ENCODE data around the gene AARS2. TPM values are rescaled to one million over a fixed set of nuclear protein-coding genes. Genes with fewer than 3 reads are reported as not detected.

Gene AARS2
- total and polyA plus RNA-seq, 9 of the 15 experiments (the other 6 are each of a cell fraction or from before 2014, with no cell fraction given) = 0.97 to 34.0 (median 18.3) TPM

- TF ChIP-seq E2F4 (CRISPR knock-in tag; IDR thresholded peaks at IDR 0.05; ENCODE audit: low read depth) (no peak), ZNF277 (CRISPR knock-in tag; IDR thresholded peaks at IDR 0.05; ENCODE audit: borderline replicate concordance) (no peak), TCF7L2 (IDR thresholded peaks at IDR 0.05; ENCODE audit: low read depth, low read length) (no peak), MYC (IDR thresholded peaks at IDR 0.05; ENCODE audit: low read depth, low read length) (peak; percentile 85), MYC (CRISPR knock-in tag; IDR thresholded peaks at IDR 0.05; ENCODE audit: borderline replicate concordance, low read depth) (peak; percentile 81; the same call in 1 of the 2 replicates), ZNF830 (CRISPR knock-in tag; IDR thresholded peaks at IDR 0.05) (peak; percentile 78; the same call in 1 of the 2 replicates), NR3C1 (CRISPR knock-in tag; IDR thresholded peaks at IDR 0.05) (no peak), ZNF239 (CRISPR knock-in tag; IDR thresholded peaks at IDR 0.05) (no peak), TBL1XR1 (IDR thresholded peaks at IDR 0.05; ENCODE audit: low read length in 2 of 2) (peak in 1 of 2 experiments; percentile 50; a peak in 1 of 4 replicates), SMAD4 (CRISPR knock-in tag; conservative IDR thresholded peaks at IDR 0.05) (peak; percentile 75; the same call in 1 of the 2 replicates), ZNF445 (CRISPR knock-in tag; IDR thresholded peaks at IDR 0.05; ENCODE audit: low read depth) (no peak), DACH1 (IDR thresholded peaks at IDR 0.05; ENCODE audit: partially characterized antibody) (peak; percentile 10), HIVEP1 (CRISPR knock-in tag; IDR thresholded peaks at IDR 0.05) (0 out of 2 replicates have a peak, but pooled peaks have one; percentile 37), FOXJ2 (tag; IDR thresholded peaks at IDR 0.05) (no peak), CCNT2 (IDR thresholded peaks at IDR 0.05; ENCODE audit: borderline replicate concordance, extremely low read depth, insufficient read length, low read depth, low read length) (peak; percentile 93), GTF3C2 (IDR thresholded peaks at IDR 0.05; ENCODE audit: borderline replicate concordance, extremely low read depth, insufficient read length) (no peak), E2F5 (CRISPR knock-in tag; IDR thresholded peaks at IDR 0.05) (no peak), ZNF395 (CRISPR knock-in tag; IDR thresholded peaks at IDR 0.05) (no peak; the same call in 1 of the 2 replicates), MED1 (CRISPR knock-in tag; IDR thresholded peaks at IDR 0.05; ENCODE audit: borderline replicate concordance) (no peak)
Measured at GRCh38 chr6:44257025-44257752, 56.0 kb downstream of the AARS2 start, which contains the start of gene SLC35B2 (continued).
